Liver (tissue), 9 donors: ENCODE data around the gene ODC1. TPM values are rescaled to one million over a fixed set of nuclear protein-coding genes. Genes with fewer than 3 reads are reported as not detected.

Source experiments
- DNase-seq: peaks from one replicate; pipeline ENCODE4 v3.0.0-alpha.2; 2017; ENCODE audit warnings: low spot score
- H3K27ac ChIP-seq, 2 donors: one replicate each; pipeline ENCODE4 v1.7.0; 2013; ENCODE audit warnings: inconsistent platforms in 2 of 2, low read length in 2 of 2, control low read depth in 1 of 2, low read depth in 1 of 2, mild to moderate bottlenecking in 1 of 2
- H3K27me3 ChIP-seq, 4 donors: one replicate each; pipeline versions ENCODE4 v1.6.1 to v1.7.0; 2013; ENCODE audit warnings: low read length in 3 of 4, inconsistent platforms in 1 of 4, mild to moderate bottlenecking in 1 of 4, moderate library complexity in 1 of 4; ENCODE audit not compliant: control insufficient read depth in 4 of 4, insufficient read depth in 4 of 4
- H3K36me3 ChIP-seq, 4 donors: one replicate each; pipeline versions ENCODE4 v1.6.1 to v1.7.0; 2013; ENCODE audit warnings: low read length in 3 of 4, mild to moderate bottlenecking in 3 of 4, low read depth in 1 of 4, moderate library complexity in 1 of 4; ENCODE audit not compliant: control insufficient read depth in 4 of 4, insufficient read depth in 3 of 4
- H3K4me1 ChIP-seq, 4 donors: one replicate each; pipeline versions ENCODE4 v1.6.1 to v1.7.0; 2013; ENCODE audit warnings: low read length in 3 of 4, mild to moderate bottlenecking in 3 of 4, moderate library complexity in 1 of 4; ENCODE audit not compliant: control insufficient read depth in 4 of 4, insufficient read depth in 4 of 4
- H3K4me3 ChIP-seq, 3 donors: one replicate each; pipeline versions ENCODE4 v1.6.1 to v1.7.0; 2013; ENCODE audit warnings: low read length in 3 of 3, control low read depth in 1 of 3, low read depth in 1 of 3, mild to moderate bottlenecking in 1 of 3
- H3K9ac ChIP-seq, 2 donors: one replicate each; pipeline ENCODE4 v1.7.0; 2013; ENCODE audit warnings: low read length in 2 of 2, mild to moderate bottlenecking in 2 of 2, moderate library complexity in 2 of 2, control low read depth in 1 of 2, low read depth in 1 of 2
- H3K9me3 ChIP-seq, 4 donors: one replicate each; pipeline versions ENCODE4 v1.6.1 to v1.7.0; 2013; ENCODE audit warnings: low read length in 3 of 4; ENCODE audit not compliant: control insufficient read depth in 4 of 4
- CTCF ChIP-seq: fragments of 150-350 bp; IDR thresholded peaks from 2 replicates; pipeline ENCODE4 v1.5.1; 2017; ENCODE audit warnings: improper control_type of control experiment, low read depth, low read length; ENCODE audit not compliant: missing input control
- EGR1 ChIP-seq, 2 donors: IDR thresholded peaks; 2 replicates each; pipeline ENCODE4 v1.6.1; 2016 to 2018; ENCODE audit warnings: antibody characterized with exemption in 2 of 2, low read depth in 2 of 2
- FOXA1 ChIP-seq: IDR thresholded peaks from 2 replicates; pipeline ENCODE4 v1.6.1; 2016; ENCODE audit warnings: antibody characterized with exemption
- FOXA2 ChIP-seq: IDR thresholded peaks from 2 replicates; pipeline ENCODE4 v1.6.1; 2016; ENCODE audit warnings: antibody characterized with exemption
- GABPA ChIP-seq, 2 donors: IDR thresholded peaks in 1 of 2; conservative IDR thresholded peaks in 1 of 2; 2 replicates each; pipeline ENCODE4 v1.6.1; 2016; ENCODE audit warnings: antibody characterized with exemption in 2 of 2, mild to moderate bottlenecking in 1 of 2, moderate library complexity in 1 of 2
- HNF4A ChIP-seq, 2 donors: conservative IDR thresholded peaks; 2 replicates each; pipeline ENCODE4 v1.6.1; 2016; ENCODE audit warnings: antibody characterized with exemption in 2 of 2, mild to moderate bottlenecking in 2 of 2
- HNF4G ChIP-seq: IDR thresholded peaks from 2 replicates; pipeline ENCODE4 v1.6.1; 2016; ENCODE audit warnings: antibody characterized with exemption
- JUND ChIP-seq, 2 donors: IDR thresholded peaks; 2 replicates each; pipeline ENCODE4 v1.6.1; 2016; ENCODE audit warnings: antibody characterized with exemption in 2 of 2
- RAD21 ChIP-seq, 2 donors: IDR thresholded peaks; 2 replicates each; pipeline ENCODE4 v1.6.1; 2016; ENCODE audit warnings: antibody characterized with exemption in 2 of 2, mild to moderate bottlenecking in 2 of 2
- REST ChIP-seq: IDR thresholded peaks from 2 replicates; pipeline ENCODE4 v1.6.1; 2016; ENCODE audit warnings: antibody characterized with exemption, mild to moderate bottlenecking
- RXRA ChIP-seq, 2 donors: IDR thresholded peaks; 2 replicates each; pipeline ENCODE4 v1.6.1; 2017 to 2018; ENCODE audit warnings: antibody characterized with exemption in 2 of 2, mild to moderate bottlenecking in 1 of 2
- YY1 ChIP-seq: IDR thresholded peaks from 2 replicates; pipeline ENCODE4 v1.6.1; 2016; ENCODE audit warnings: antibody characterized with exemption, mild to moderate bottlenecking
- WGBS: extraction: QIAGEN DNeasy Blood & Tissue Kit; methylation state at CpG from one replicate; pipeline ENCODE4 v1.1.7; 2013; 5-methylcytosine and 5-hydroxymethylcytosine counted together
- polyA plus RNA-seq, 2 donors: library from polyadenylated mRNA; stranded (reverse) in 1 of 2; unstranded in 1 of 2; fragments of 200-250 nt in 1 of 2; fragments of >200 nt in 1 of 2; fragmentation: Nextera tagmentation in 1 of 2; extraction: Ambion mirVana in 1 of 2; gene quantifications; one replicate each; pipeline versions ENCODE4 v1.2.1 to v1.2.3, GENCODE V29; 2013 to 2015
- total RNA-seq, 2 donors: library from RNA; depleted of rRNA; stranded (reverse); fragments of >200 nt; gene quantifications; one replicate each; pipeline ENCODE4 v1.2.3, GENCODE V29; 2014
- TF ChIP-seq, protein P1 (sequence below): IDR thresholded peaks from 2 replicates; pipeline ENCODE4 v1.6.1; 2016; ENCODE audit warnings: antibody characterized with exemption
- TF ChIP-seq, protein P2 (sequence below): IDR thresholded peaks from 2 replicates; pipeline ENCODE4 v1.6.1; 2016; ENCODE audit warnings: antibody characterized with exemption
- donor health status: healthy.
- donor health status: healthy.
- donor health status: healthy.
- donor health status: healthy.
- donor health status: healthy.

The ODC1 gene
- total and polyA plus RNA-seq, 4 donors: 8.3 to 75.8 (median 48.1) TPM

DNA sequence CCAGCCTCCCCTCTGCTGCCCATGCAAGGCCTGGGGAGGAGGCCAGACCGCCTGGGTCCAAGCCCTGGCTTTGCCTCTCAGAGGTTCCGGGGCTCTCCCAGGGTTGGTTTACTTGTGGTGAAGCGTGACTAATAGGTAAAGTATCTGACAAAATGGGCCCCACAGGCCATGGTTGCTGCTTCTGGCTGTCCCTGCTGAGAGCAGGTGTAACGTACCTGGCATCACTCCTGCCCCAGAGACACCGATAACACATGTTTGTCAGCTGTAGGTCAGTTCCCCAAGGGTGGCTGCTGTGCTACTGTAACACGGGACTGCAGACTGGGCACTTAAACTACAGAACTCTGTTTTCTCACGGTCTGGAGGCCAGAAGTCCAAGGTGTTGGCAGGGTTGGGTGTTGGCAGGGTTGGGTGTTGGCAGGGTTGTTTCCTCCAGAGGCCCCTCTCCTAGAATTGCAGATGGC lies 34.1 kb downstream of the ODC1 start:
- no peak overlapping the region for H3K27ac ChIP-seq
- DNase-seq: no peak
- 57% methylated on average over 7 of the region's 7 CpGs for WGBS

GRCh38 chr2:10413503-10413902 lies 34.6 kb downstream of the ODC1 start:
- no peak overlapping the region for H3K27ac ChIP-seq
- 96% methylated on average over 10 of the region's 10 CpGs for WGBS
- no peak overlapping the region for H3K4me3 ChIP-seq
- no peaks in the 10 kb centered on the region for H3K27me3 ChIP-seq
- H3K9ac ChIP-seq: no peak overlapping the region
- DNase-seq: no peak
- H3K36me3 ChIP-seq: peaks cover 0 to 2% (median 0%) of the 10 kb centered on the region in 4 donors
- H3K4me1 ChIP-seq: peaks cover 4 to 23% (median 18%) of the 10 kb centered on the region in 4 donors
- TF ChIP-seq, protein P1, sequence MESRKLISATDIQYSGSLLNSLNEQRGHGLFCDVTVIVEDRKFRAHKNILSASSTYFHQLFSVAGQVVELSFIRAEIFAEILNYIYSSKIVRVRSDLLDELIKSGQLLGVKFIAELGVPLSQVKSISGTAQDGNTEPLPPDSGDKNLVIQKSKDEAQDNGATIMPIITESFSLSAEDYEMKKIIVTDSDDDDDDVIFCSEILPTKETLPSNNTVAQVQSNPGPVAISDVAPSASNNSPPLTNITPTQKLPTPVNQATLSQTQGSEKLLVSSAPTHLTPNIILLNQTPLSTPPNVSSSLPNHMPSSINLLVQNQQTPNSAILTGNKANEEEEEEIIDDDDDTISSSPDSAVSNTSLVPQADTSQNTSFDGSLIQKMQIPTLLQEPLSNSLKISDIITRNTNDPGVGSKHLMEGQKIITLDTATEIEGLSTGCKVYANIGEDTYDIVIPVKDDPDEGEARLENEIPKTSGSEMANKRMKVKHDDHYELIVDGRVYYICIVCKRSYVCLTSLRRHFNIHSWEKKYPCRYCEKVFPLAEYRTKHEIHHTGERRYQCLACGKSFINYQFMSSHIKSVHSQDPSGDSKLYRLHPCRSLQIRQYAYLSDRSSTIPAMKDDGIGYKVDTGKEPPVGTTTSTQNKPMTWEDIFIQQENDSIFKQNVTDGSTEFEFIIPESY: no peak
- TF ChIP-seq FOXA2: no peak
- no peak for TF ChIP-seq GABPA (IDR thresholded peaks at IDR 0.05 in 1 of 2, conservative IDR thresholded peaks at IDR 0.05 in 1 of 2)
- TF ChIP-seq YY1: no peak
- no peak for TF ChIP-seq RXRA (IDR thresholded peaks at IDR 0.05)
- TF ChIP-seq HNF4A (conservative IDR thresholded peaks at IDR 0.05): no peak
- no peak for TF ChIP-seq FOXA1
- no peaks in the 10 kb centered on the region for H3K9me3 ChIP-seq

More for the DNA sequence above, 34.1 kb downstream of the ODC1 start:
- peaks cover 0 to 2% (median 0%) of the 10 kb centered on the region in 4 donors for H3K36me3 ChIP-seq
- no peak overlapping the region for H3K4me3 ChIP-seq
- no peaks in the 10 kb centered on the region for H3K27me3 ChIP-seq
- peaks cover 1 to 17% (median 13%) of the 10 kb centered on the region in 4 donors for H3K4me1 ChIP-seq
- H3K9ac ChIP-seq: no peak overlapping the region
- TF ChIP-seq HNF4A (conservative IDR thresholded peaks at IDR 0.05): peak; percentile 13 to 20
- no peak for TF ChIP-seq FOXA2
- no peaks in the 10 kb centered on the region for H3K9me3 ChIP-seq

GRCh38 chr2:10412380-10412779 lies 35.7 kb downstream of the ODC1 start:
- no peaks in the 10 kb centered on the region for H3K27me3 ChIP-seq
- 97% methylated on average over 3 of the region's 3 CpGs for WGBS
- TF ChIP-seq RAD21 (IDR thresholded peaks at IDR 0.05) (no peak), FOXA1 (no peak), REST (no peak), FOXA2 (no peak), YY1 (no peak), EGR1 (IDR thresholded peaks at IDR 0.05; ENCODE audit: low read depth in 2 of 2) (no peak), HNF4G (no peak), HNF4A (conservative IDR thresholded peaks at IDR 0.05) (no peak), RXRA (IDR thresholded peaks at IDR 0.05) (no peak), CTCF (no peak), GABPA (IDR thresholded peaks at IDR 0.05 in 1 of 2, conservative IDR thresholded peaks at IDR 0.05 in 1 of 2) (no peak), JUND (IDR thresholded peaks at IDR 0.05) (no peak)
- TF ChIP-seq, protein P2, sequence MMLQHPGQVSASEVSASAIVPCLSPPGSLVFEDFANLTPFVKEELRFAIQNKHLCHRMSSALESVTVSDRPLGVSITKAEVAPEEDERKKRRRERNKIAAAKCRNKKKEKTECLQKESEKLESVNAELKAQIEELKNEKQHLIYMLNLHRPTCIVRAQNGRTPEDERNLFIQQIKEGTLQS: no peak
- TF ChIP-seq, protein P1: no peak
- H3K27ac ChIP-seq: no peak overlapping the region
- no peak overlapping the region for H3K9ac ChIP-seq
- DNase-seq: no peak
- no peak overlapping the region for H3K4me3 ChIP-seq
- peaks cover 0 to 2% (median 0%) of the 10 kb centered on the region in 4 donors for H3K36me3 ChIP-seq
- no peaks in the 10 kb centered on the region for H3K9me3 ChIP-seq
- peaks cover 10 to 34% (median 29%) of the 10 kb centered on the region in 4 donors for H3K4me1 ChIP-seq
